Stimulated activated CD8-positive, alpha-beta memory T cell treated with anti-CD3 and anti-CD28 coated beads, Interleukin-7, amount 100 ng/mL, for 48 hours (primary cell): ENCODE results near the gene ARHGEF39.
A peak's percentile ranks its signal among the peaks of the same experiment; 100 is the strongest.

Source experiments
- DNase-seq, 2 donors: peaks; one replicate each; pipeline ENCODE4 v3.0.0-alpha.2; 2020; ENCODE audit warnings: low read depth in 1 of 2; ENCODE audit errors: extremely low read depth in 1 of 2

ARHGEF39 gene

GRCh38 chr9:35664531-35665470 lies at the start of gene ARHGEF39:
Gene ARHGEF39, minus strand, starts transcription at chr9:35665195. Its CDS starts 26 bp downstream, at chr9:35665169.
- DNase-seq: peak; percentile 65 to 66

- DNase-seq: no peak
These were observed 49.1 kb upstream of the ARHGEF39 start for GRCh38 chr9:35714123-35714522.

- DNase-seq: no peak
These were observed 48.6 kb upstream of the ARHGEF39 start for GRCh38 chr9:35713578-35713977.

GRCh38 chr9:35712762-35713400 lies 47.9 kb upstream of the ARHGEF39 start:
- DNase-seq: no peak

GRCh38 chr9:35711501-35712428 lies 46.8 kb upstream of the ARHGEF39 start:
- DNase-seq: no peak

- no peak for DNase-seq
These were observed 46.0 kb upstream of the ARHGEF39 start for GRCh38 chr9:35710818-35711500.

GRCh38 chr9:35708146-35708545 lies 43.2 kb upstream of the ARHGEF39 start:
- no peak for DNase-seq

GRCh38 chr9:35706951-35707350 lies 42.0 kb upstream of the ARHGEF39 start:
- no peak for DNase-seq

GRCh38 chr9:35705836-35706430 lies 40.9 kb upstream of the ARHGEF39 start:
- DNase-seq: no peak

GRCh38 chr9:35705372-35705771 lies 40.4 kb upstream of the ARHGEF39 start:
- no peak for DNase-seq

GRCh38 chr9:35703906-35704672 lies 39.1 kb upstream of the ARHGEF39 start:
- no peak for DNase-seq

GRCh38 chr9:35702696-35703095 lies 37.7 kb upstream of the ARHGEF39 start:
- DNase-seq: no peak

GRCh38 chr9:35700942-35701341 lies 35.9 kb upstream of the ARHGEF39 start:
- DNase-seq: no peak

GRCh38 chr9:35700031-35700430 lies 35.0 kb upstream of the ARHGEF39 start:
- DNase-seq: no peak

GRCh38 chr9:35698231-35698630 lies 33.2 kb upstream of the ARHGEF39 start:
- no peak for DNase-seq

- DNase-seq: no peak
These were observed 32.5 kb upstream of the ARHGEF39 start for GRCh38 chr9:35697486-35697885.

- DNase-seq: peak; percentile 25 to 29
These were observed 31.7 kb upstream of the ARHGEF39 start for GRCh38 chr9:35696520-35697215.

- no peak for DNase-seq
These were observed 31.0 kb upstream of the ARHGEF39 start for GRCh38 chr9:35695943-35696401.
